Adrenal gland (tissue), 5 donors: ENCODE measurements around the gene PNRC1.

Experiments
- CTCF ChIP-seq, 6 experiments: fragments of 450-650 bp in 4 of 6; fragments of 200-600 bp in 2 of 6; sonication (generic) in 1 of 6; IDR thresholded peaks; 1 replicate in 5 of 6; 2 replicates in 1 of 6; pipeline versions ENCODE4 v1.5.1 to v1.8.0; 2016 to 2021; ENCODE audit warnings: antibody characterized with exemption in 6 of 6, mild to moderate bottlenecking in 2 of 6, moderate library complexity in 1 of 6
- POLR2A ChIP-seq, 2 donors: fragments of 450-650 bp; IDR thresholded peaks; one replicate each; pipeline ENCODE4 v1.6.1; 2017; ENCODE audit warnings: antibody characterized with exemption in 2 of 2, mild to moderate bottlenecking in 2 of 2, moderate library complexity in 1 of 2
- donor health status: DM: no; HTN: no; CAD: no.

- TF ChIP-seq CTCF (IDR thresholded peaks at IDR 0.05) (no peak), POLR2A (IDR thresholded peaks at IDR 0.05) (no peak)
These were observed 22.8 kb upstream of the PNRC1 start for GRCh38 chr6:89057759-89058158.
